IMR-90 (cell line): ENCODE measurements around the gene ABHD15. TPM values are rescaled to one million over a fixed set of nuclear protein-coding genes. Genes with fewer than 3 reads are reported as not detected.
A peak's percentile ranks its signal among the peaks of the same experiment; 100 is the strongest.

Experiments used
- ATAC-seq: fragments of 200-7000 bp; cut with Tn5 transposase; 2 replicates; pipeline ENCODE4 v1.9.1; 2020; ENCODE audit warnings: low read depth, mild to moderate bottlenecking, moderate library complexity
- BruUV-seq: library from RNA; stranded (reverse); fragments of 400-500 nt; replicated peaks from 2 replicates; lab custom pipeline; 2021; lab: Mats Ljungman, UMichigan
- CTCF ChIA-PET: fragments of 300-600 bp; formaldehyde crosslinking; extraction: SDS; loops from one replicate; lab custom pipeline; 2021; ENCODE audit warnings: antibody characterized with exemption; lab: Yijun Ruan, JAX
- POLR2A ChIA-PET: fragments of 300-600 bp; sonication (Branson Sonifier 250); formaldehyde crosslinking; loops from one replicate; lab custom pipeline; 2022; ENCODE audit warnings: antibody characterized with exemption; ENCODE audit not compliant: unreplicated experiment; lab: Charles Lee
- DNase-seq: peaks from one replicate; pipeline ENCODE4 v3.0.0; 2013
- H2AFZ ChIP-seq: replicated peaks from 2 replicates; pipeline ENCODE3; 2013; ENCODE audit warnings: low read length, mild to moderate bottlenecking; ENCODE audit not compliant: poor library complexity
- H2AK5ac ChIP-seq: 2 replicates; pipeline ENCODE4 v1.6.1; 2013; ENCODE audit warnings: low read depth, low read length, inconsistent platforms
- H2AK9ac ChIP-seq: replicated peaks from 2 replicates; pipeline ENCODE3; 2013; ENCODE audit warnings: mild to moderate bottlenecking, low read depth, low read length, moderate library complexity; ENCODE audit not compliant: poor library complexity
- H2BK120ac ChIP-seq: 2 replicates; pipeline ENCODE4 v1.6.1; 2013; ENCODE audit warnings: low read depth, low read length, inconsistent platforms
- H2BK15ac ChIP-seq: 3 replicates; pipeline ENCODE4 v1.6.1; 2013; ENCODE audit warnings: low read depth, low read length, inconsistent platforms
- H2BK20ac ChIP-seq: 2 replicates; pipeline ENCODE4 v1.6.1; 2013; ENCODE audit warnings: low read depth, mild to moderate bottlenecking, inconsistent platforms, low read length, moderate library complexity
- H2BK5ac ChIP-seq: 2 replicates; pipeline ENCODE4 v1.6.1; 2013; ENCODE audit warnings: mild to moderate bottlenecking, low read depth, low read length, inconsistent platforms; ENCODE audit not compliant: poor library complexity, severe bottlenecking
- H3K14ac ChIP-seq: replicated peaks from 2 replicates; pipeline ENCODE4 v1.6.1; 2013; ENCODE audit warnings: low read depth, low read length, inconsistent platforms
- H3K18ac ChIP-seq: 2 replicates; pipeline ENCODE4 v1.6.1; 2013; ENCODE audit warnings: low read depth, low read length, control low read depth
- H3K23ac ChIP-seq: 2 replicates; pipeline ENCODE4 v1.6.1; 2013; ENCODE audit warnings: low read depth, low read length, inconsistent platforms
- H3K27ac ChIP-seq: 2 replicates; pipeline ENCODE4 v1.5.1; 2013; ENCODE audit warnings: mild to moderate bottlenecking, control low read depth, low read length; ENCODE audit not compliant: insufficient read depth
- H3K27me3 ChIP-seq: 2 replicates; pipeline ENCODE4 v1.6.1; 2013; ENCODE audit warnings: low read length; ENCODE audit not compliant: control insufficient read depth, insufficient read depth
- H3K36me3 ChIP-seq: 2 replicates; pipeline ENCODE4 v1.6.1; 2013; ENCODE audit warnings: low read length, mixed read lengths; ENCODE audit not compliant: control insufficient read depth, insufficient read depth
- H3K4ac ChIP-seq: 2 replicates; pipeline ENCODE4 v1.6.1; 2013; ENCODE audit warnings: low read depth, low read length, inconsistent platforms
- H3K4me1 ChIP-seq: 2 replicates; pipeline ENCODE4 v1.6.1; 2013; ENCODE audit warnings: low read length, mixed read lengths; ENCODE audit not compliant: control insufficient read depth, insufficient read depth
- H3K4me2 ChIP-seq: 2 replicates; pipeline ENCODE4 v1.6.1; 2013; ENCODE audit warnings: low read depth, mild to moderate bottlenecking, control low read depth, low read length, moderate library complexity
- H3K4me3 ChIP-seq: 2 replicates; pipeline ENCODE4 v1.5.1; 2013; ENCODE audit warnings: low read depth, mild to moderate bottlenecking, control low read depth, low read length, moderate library complexity; ENCODE audit not compliant: insufficient read depth
- H3K56ac ChIP-seq: 2 replicates; pipeline ENCODE4 v1.6.1; 2013; ENCODE audit warnings: low read length, inconsistent platforms; ENCODE audit not compliant: insufficient read depth; ENCODE audit errors: extremely low read depth
- H3K79me1 ChIP-seq, 2 experiments: 2 replicates each; pipeline ENCODE4 v1.6.1; 2013; ENCODE audit warnings: low read length in 2 of 2, inconsistent platforms in 1 of 2, low read depth in 1 of 2
- H3K9ac ChIP-seq: 2 replicates; pipeline ENCODE4 v1.6.1; 2013; ENCODE audit warnings: low read depth, low read length, control low read depth
- H3K9me1 ChIP-seq: 2 replicates; pipeline ENCODE4 v1.6.1; 2013; ENCODE audit warnings: low read length, inconsistent platforms; ENCODE audit not compliant: insufficient read depth
- H3K9me3 ChIP-seq: 2 replicates; pipeline ENCODE4 v1.6.1; 2013; ENCODE audit warnings: low read length; ENCODE audit not compliant: control insufficient read depth, insufficient read depth
- H4K20me1 ChIP-seq: 2 replicates; pipeline ENCODE4 v1.6.1; 2013; ENCODE audit warnings: low read length, inconsistent platforms; ENCODE audit not compliant: insufficient read depth
- H4K5ac ChIP-seq: 2 replicates; pipeline ENCODE4 v1.6.1; 2013; ENCODE audit warnings: mild to moderate bottlenecking, low read depth, low read length, control low read depth
- H4K8ac ChIP-seq, 2 experiments: 2 replicates each; pipeline ENCODE4 v1.6.1; 2013; ENCODE audit warnings: low read depth in 2 of 2, low read length in 2 of 2, control low read depth in 1 of 2, inconsistent platforms in 1 of 2
- H4K91ac ChIP-seq: 2 replicates; pipeline ENCODE4 v1.6.1; 2013; ENCODE audit warnings: low read depth, low read length, inconsistent platforms; ENCODE audit not compliant: insufficient read depth
- BHLHE40 ChIP-seq: fragments of 150-350 bp; IDR thresholded peaks from 2 replicates; pipeline ENCODE4 v1.6.1; 2016; ENCODE audit warnings: mild to moderate bottlenecking, low read depth, low read length
- CEBPB ChIP-seq: IDR thresholded peaks from 2 replicates; pipeline ENCODE4 v1.6.1; 2012; ENCODE audit warnings: low read depth, low read length, improper control_type of control experiment
- CHD1 ChIP-seq: IDR thresholded peaks from 2 replicates; pipeline ENCODE4 v1.6.1; 2012; ENCODE audit warnings: low read depth, low read length, improper control_type of control experiment
- CTCF ChIP-seq: conservative IDR thresholded peaks from 2 replicates; pipeline ENCODE4 v1.5.1; 2012; ENCODE audit warnings: mild to moderate bottlenecking, low read depth, low read length, improper control_type of control experiment
- ELK1 ChIP-seq: fragments of 150-350 bp; IDR thresholded peaks from 2 replicates; pipeline ENCODE4 v1.6.1; 2016; ENCODE audit warnings: low read depth, mild to moderate bottlenecking, low read length, moderate library complexity, borderline replicate concordance
- FOS ChIP-seq: fragments of 150-350 bp; IDR thresholded peaks from 2 replicates; pipeline ENCODE4 v1.6.1; 2016; ENCODE audit warnings: low read depth, low read length
- MAFK ChIP-seq: IDR thresholded peaks from 2 replicates; pipeline ENCODE4 v1.6.1; 2012; ENCODE audit warnings: low read depth, low read length, improper control_type of control experiment
- MAZ ChIP-seq: IDR thresholded peaks from 2 replicates; pipeline ENCODE4 v1.6.1; 2012; ENCODE audit warnings: low read depth, mild to moderate bottlenecking, low read length, improper control_type of control experiment, moderate library complexity, borderline replicate concordance
- MXI1 ChIP-seq: IDR thresholded peaks from 2 replicates; pipeline ENCODE4 v1.6.1; 2012; ENCODE audit warnings: low read depth, mild to moderate bottlenecking, low read length, moderate library complexity, borderline replicate concordance
- NFE2L2 ChIP-seq: fragments of 150-350 bp; IDR thresholded peaks from 2 replicates; pipeline ENCODE4 v1.6.1; 2016; ENCODE audit warnings: low read depth, mild to moderate bottlenecking, low read length
- POLR2A ChIP-seq: IDR thresholded peaks from 2 replicates; pipeline ENCODE4 v1.6.1; 2012; ENCODE audit warnings: mild to moderate bottlenecking, low read depth, low read length
- RAD21 ChIP-seq: IDR thresholded peaks from 2 replicates; pipeline ENCODE4 v1.6.1; 2012; ENCODE audit warnings: low read length, improper control_type of control experiment
- RCOR1 ChIP-seq: IDR thresholded peaks from 2 replicates; pipeline ENCODE4 v1.6.1; 2012; ENCODE audit warnings: mild to moderate bottlenecking, low read length, improper control_type of control experiment; ENCODE audit not compliant: insufficient replicate concordance
- RFX5 ChIP-seq: IDR thresholded peaks from 2 replicates; pipeline ENCODE4 v1.8.0; 2012; ENCODE audit warnings: low read depth, mild to moderate bottlenecking, low read length, moderate library complexity
- SMC3 ChIP-seq: fragments of 150-350 bp; IDR thresholded peaks from 2 replicates; pipeline ENCODE4 v1.6.1; 2016; ENCODE audit warnings: low read depth, mild to moderate bottlenecking, antibody characterized with exemption, low read length, moderate library complexity
- USF2 ChIP-seq: fragments of 150-350 bp; IDR thresholded peaks from 2 replicates; pipeline ENCODE4 v1.6.1; 2017; ENCODE audit warnings: mild to moderate bottlenecking, antibody characterized with exemption, low read length, low read depth
- WGBS, 2 experiments: methylation state at CpG; one replicate each; pipeline versions ENCODE4 v1.1.5 to v1.1.7; 2013; ENCODE audit warnings: missing lambda C conversion rate in 2 of 2; ENCODE audit not compliant: insufficient read length in 1 of 2; ENCODE audit errors: extremely low coverage in 2 of 2; 5-methylcytosine and 5-hydroxymethylcytosine counted together
- dilution Hi-C: fragments of 300-500 bp; cut with HindIII; formaldehyde crosslinking; loops from one replicate; pipeline ENCODE4 v1.14.3; 2018; ENCODE audit warnings: low sequenced_read_pairs; ENCODE audit not compliant: unreplicated experiment
- in situ Hi-C: fragments of 300-500 bp; cut with MboI; formaldehyde crosslinking; loops from 3 replicates; pipeline ENCODE4 v1.14.3; 2019; ENCODE audit warnings: low sequenced_read_pairs, inconsistent platforms, mixed read lengths
- intact Hi-C: fragments of 100-400 bp; cut with micrococcal nuclease; formaldehyde crosslinking; loops from 2 replicates; pipeline ENCODE4 v1.10.0; 2022
- polyA plus RNA-seq, 3 experiments: library from polyadenylated mRNA; depleted of rRNA; stranded (reverse); fragments of >200 nt; gene quantifications; 2 replicates each; pipeline ENCODE4 v1.2.3, GENCODE V29; 2012; ENCODE audit warnings: low replicate concordance in 1 of 3
- total RNA-seq: library from RNA; depleted of rRNA; stranded (reverse); fragments of >200 nt; gene quantifications from 2 replicates; pipeline ENCODE4 v1.2.3, GENCODE V29; 2012

The ABHD15 gene
- total and polyA plus RNA-seq, 2 of the 4 experiments (the other 2 are of a cell fraction) = 3.2 to 4.6 TPM

GRCh38 chr17:29584452-29585079, 17.7 kb upstream of the ABHD15 start:
- no peak overlapping the region for H3K23ac ChIP-seq
- H2BK20ac ChIP-seq = no peak overlapping the region
- H2AFZ ChIP-seq = no peak overlapping the region
- peaks cover 65% of the 10 kb centered on the region for H4K20me1 ChIP-seq
- ATAC-seq = no peak
- H2BK5ac ChIP-seq = no peak overlapping the region
- in situ Hi-C loops (no loop called here), dilution Hi-C loops (no loop called here), intact Hi-C loops (no loop called here)
- no peak overlapping the region for H3K18ac ChIP-seq
- peaks cover 21% of the 10 kb centered on the region; the same call in 1 of the 2 replicates for H3K4me1 ChIP-seq
- no peak overlapping the region for H2BK120ac ChIP-seq
- no peak overlapping the region for H3K4ac ChIP-seq
- no CpG with 5 or more reads among the region's 12 CpGs for WGBS, 2 experiments
- peak overlapping the region in 1 of 2 experiments; percentile 47; a peak in 1 of 4 replicates for H4K8ac ChIP-seq
- no peak overlapping the region for H3K4me3 ChIP-seq
- no peak overlapping the region for H3K4me2 ChIP-seq
- no TSS peak for BruUV-seq
- H2BK15ac ChIP-seq = no peak overlapping the region
- no peak overlapping the region for H4K91ac ChIP-seq
- TF ChIP-seq USF2 (no peak), RAD21 (no peak), BHLHE40 (no peak), SMC3 (no peak), MXI1 (no peak), RFX5 (no peak), CTCF (no peak), POLR2A (no peak), NFE2L2 (no peak), MAZ (no peak), CEBPB (no peak), FOS (no peak), MAFK (no peak), RCOR1 (no peak), ELK1 (no peak), CHD1 (no peak)
- ChIA-PET POLR2A (no interaction called here), CTCF (no interaction called here)
- no peaks in the 10 kb centered on the region for H3K27me3 ChIP-seq
- peak overlapping the region; percentile 68 for H2AK9ac ChIP-seq
- no peaks in the 10 kb centered on the region for H3K9me3 ChIP-seq
- H3K27ac ChIP-seq = no peak overlapping the region; the same call in 1 of the 2 replicates
- no peak overlapping the region for H3K56ac ChIP-seq
- peaks cover 26% of the 10 kb centered on the region for H3K9me1 ChIP-seq
- peaks cover 38 to 86% of the 10 kb centered on the region in 2 experiments for H3K79me1 ChIP-seq
- peak overlapping the region; percentile 35; the same call in 1 of the 2 replicates for H3K14ac ChIP-seq
- peaks cover 24% of the 10 kb centered on the region for H3K36me3 ChIP-seq
- DNase-seq = no peak
- H2AK5ac ChIP-seq = peak overlapping the region; percentile 0; the same call in 1 of the 2 replicates
- no peak overlapping the region for H3K9ac ChIP-seq
- no peak overlapping the region for H4K5ac ChIP-seq
